Immature natural killer cell (primary cell): ENCODE results near the gene EYS. TPM values are rescaled to one million over a fixed set of nuclear protein-coding genes. Genes with fewer than 3 reads are reported as not detected.

Source experiments
- DNase-seq, 3 donors: peaks; one replicate each; pipeline ENCODE4 v3.0.0; 2022; ENCODE audit warnings: mixed read lengths in 1 of 3
- H3K27ac Mint-ChIP-seq, 6 donors: one replicate each; pipeline ENCODE4 v1.8.0; 2020; ENCODE audit warnings: mixed read lengths in 6 of 6, mild to moderate bottlenecking in 5 of 6, inconsistent platforms in 4 of 6, moderate library complexity in 3 of 6
- H3K27me3 Mint-ChIP-seq, 3 donors: one replicate each; pipeline ENCODE4 v1.8.0; 2020 to 2021; ENCODE audit warnings: low read depth in 3 of 3, mild to moderate bottlenecking in 3 of 3, mixed read lengths in 3 of 3, moderate library complexity in 3 of 3, inconsistent platforms in 1 of 3
- H3K36me3 Mint-ChIP-seq, 3 donors: one replicate each; pipeline ENCODE4 v1.8.0; 2020; ENCODE audit warnings: mixed read lengths in 3 of 3, inconsistent platforms in 2 of 3, mild to moderate bottlenecking in 2 of 3
- H3K4me1 Mint-ChIP-seq, 2 donors: one replicate each; pipeline ENCODE4 v1.8.0; 2020; ENCODE audit warnings: inconsistent platforms in 2 of 2, mild to moderate bottlenecking in 2 of 2, mixed read lengths in 2 of 2, moderate library complexity in 1 of 2
- H3K4me3 Mint-ChIP-seq, 5 donors: one replicate each; pipeline ENCODE4 v1.8.0; 2020; ENCODE audit warnings: mild to moderate bottlenecking in 5 of 5, mixed read lengths in 5 of 5, inconsistent platforms in 3 of 5, moderate library complexity in 3 of 5
- H3K9me3 Mint-ChIP-seq, 6 donors: one replicate each; pipeline ENCODE4 v1.8.0; 2020; ENCODE audit warnings: mild to moderate bottlenecking in 6 of 6, mixed read lengths in 6 of 6, inconsistent platforms in 4 of 6, moderate library complexity in 3 of 6
- polyA plus RNA-seq, 3 donors: library from polyadenylated mRNA; unstranded; fragments of 300-500 nt; fragmentation: Illumina TruSeq; gene quantifications; one replicate each; pipeline ENCODE4 v1.2.3, GENCODE V29; 2021

EYS gene
- polyA plus RNA-seq, 3 donors from 2014 or later = not detected

- Mint-ChIP-seq H3K4me1 (no peaks in the 10 kb centered on the region), H3K27me3 (no peaks in the 10 kb centered on the region), H3K4me3 (no peak overlapping the region), H3K36me3 (no peaks in the 10 kb centered on the region), H3K9me3 (peaks cover 10 to 31% (median 16%) of the 10 kb centered on the region in 6 donors), H3K27ac (no peak overlapping the region)
- DNase-seq = no peak
Observed at GRCh38 chr6:64736421-64736950, 970.5 kb downstream of the EYS start.

DNA sequence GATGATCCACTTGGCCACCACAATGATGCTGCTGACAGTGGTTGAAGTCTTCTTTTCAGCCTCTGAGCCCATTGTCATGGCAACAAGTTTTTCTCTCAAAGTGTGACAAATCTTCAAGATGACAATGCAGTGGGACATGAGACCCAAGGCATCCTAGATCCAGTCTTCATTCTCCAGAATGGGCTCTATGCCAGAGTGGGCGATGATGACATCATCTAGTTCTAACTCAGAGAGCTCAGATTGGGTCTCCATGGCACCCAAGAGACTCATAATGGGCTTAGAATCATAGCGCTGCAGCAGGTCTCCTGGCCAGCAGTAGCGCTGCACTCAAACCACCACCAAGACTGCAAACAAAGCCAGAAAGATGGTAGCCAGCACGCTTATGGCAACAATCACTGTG, 973.6 kb downstream of the EYS start:
- Mint-ChIP-seq H3K27me3 (no peaks in the 10 kb centered on the region), H3K9me3 (peaks cover 12 to 42% (median 32%) of the 10 kb centered on the region in 6 donors), H3K27ac (no peak overlapping the region), H3K36me3 (no peaks in the 10 kb centered on the region), H3K4me1 (no peaks in the 10 kb centered on the region), H3K4me3 (no peak overlapping the region)
- DNase-seq = no peak

GRCh38 chr6:64732888-64733287, 974.1 kb downstream of the EYS start:
- H3K9me3 Mint-ChIP-seq = peaks cover 12 to 37% (median 31%) of the 10 kb centered on the region in 6 donors
- no peaks in the 10 kb centered on the region for H3K36me3 Mint-ChIP-seq
- no peak overlapping the region for H3K27ac Mint-ChIP-seq
- no peak for DNase-seq
- H3K4me3 Mint-ChIP-seq = no peak overlapping the region
- no peaks in the 10 kb centered on the region for H3K4me1 Mint-ChIP-seq
- no peaks in the 10 kb centered on the region for H3K27me3 Mint-ChIP-seq

- Mint-ChIP-seq H3K27me3 (no peaks in the 10 kb centered on the region), H3K36me3 (no peaks in the 10 kb centered on the region), H3K4me1 (no peaks in the 10 kb centered on the region)
Observed at GRCh38 chr6:64729522-64729921, 977.5 kb downstream of the EYS start.

GRCh38 chr6:64727075-64727474, 980.0 kb downstream of the EYS start:
- H3K27ac Mint-ChIP-seq = no peak overlapping the region
- no peaks in the 10 kb centered on the region for H3K36me3 Mint-ChIP-seq
- H3K9me3 Mint-ChIP-seq = peaks cover 21 to 57% (median 37%) of the 10 kb centered on the region in 6 donors
- DNase-seq = no peak
- peaks cover 0 to 1% (median 0%) of the 10 kb centered on the region in 3 donors for H3K27me3 Mint-ChIP-seq
- no peak overlapping the region for H3K4me3 Mint-ChIP-seq
- H3K4me1 Mint-ChIP-seq = no peaks in the 10 kb centered on the region

More at GRCh38 chr6:64729522-64729921, 977.5 kb downstream of the EYS start:
- no peak overlapping the region for H3K27ac Mint-ChIP-seq
- DNase-seq = no peak
- no peak overlapping the region for H3K4me3 Mint-ChIP-seq
- peaks cover 19 to 48% (median 35%) of the 10 kb centered on the region in 6 donors for H3K9me3 Mint-ChIP-seq

- no peak overlapping the region for H3K4me3 Mint-ChIP-seq
- H3K27ac Mint-ChIP-seq = no peak overlapping the region
- no peaks in the 10 kb centered on the region for H3K36me3 Mint-ChIP-seq
Observed at GRCh38 chr6:64724091-64724490, 982.9 kb downstream of the EYS start.

DNA sequence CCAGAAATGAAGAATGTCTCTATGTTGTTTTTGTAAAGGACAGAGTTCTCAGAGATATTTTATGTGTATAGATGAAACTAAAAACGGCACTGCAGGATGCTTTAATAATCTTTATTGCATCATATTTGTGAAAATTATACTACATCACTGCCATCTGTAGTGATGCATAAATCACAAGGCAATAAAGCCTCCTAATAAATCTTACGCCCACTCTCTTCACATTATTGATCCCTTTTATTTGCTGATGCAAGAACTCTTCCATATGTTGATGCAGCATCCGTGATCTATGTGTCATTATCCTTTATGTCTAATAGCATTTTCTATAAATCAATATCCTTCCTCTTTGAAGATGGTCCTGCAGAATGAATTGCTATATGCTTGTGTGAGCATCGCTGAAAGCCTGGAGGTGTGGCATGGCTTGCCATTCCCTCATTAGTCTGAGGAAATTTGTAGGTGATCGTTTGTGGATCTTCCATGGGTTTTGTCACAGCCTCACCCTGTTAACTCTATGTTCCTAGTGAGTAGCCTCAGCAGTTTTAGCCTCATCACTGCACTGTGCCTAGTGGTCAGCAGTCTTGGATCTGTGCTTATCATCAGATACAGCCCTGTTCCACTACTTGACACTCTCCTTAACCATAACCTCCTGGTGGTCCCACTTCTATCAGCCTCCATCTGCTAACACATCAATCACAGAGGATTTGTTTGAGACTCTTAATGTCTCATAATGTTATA, 983.5 kb downstream of the EYS start:
- Mint-ChIP-seq H3K9me3 (peaks cover 13 to 53% (median 34%) of the 10 kb centered on the region in 6 donors), H3K27me3 (peaks cover 0 to 4% (median 0%) of the 10 kb centered on the region in 3 donors), H3K36me3 (no peaks in the 10 kb centered on the region), H3K4me1 (no peaks in the 10 kb centered on the region), H3K27ac (no peak overlapping the region), H3K4me3 (no peak overlapping the region)
- no peak for DNase-seq

More at GRCh38 chr6:64724091-64724490, 982.9 kb downstream of the EYS start:
- DNase-seq = no peak
- Mint-ChIP-seq H3K9me3 (peaks cover 16 to 53% (median 33%) of the 10 kb centered on the region in 6 donors), H3K4me1 (no peaks in the 10 kb centered on the region), H3K27me3 (peaks cover 0 to 4% (median 0%) of the 10 kb centered on the region in 3 donors)

DNA sequence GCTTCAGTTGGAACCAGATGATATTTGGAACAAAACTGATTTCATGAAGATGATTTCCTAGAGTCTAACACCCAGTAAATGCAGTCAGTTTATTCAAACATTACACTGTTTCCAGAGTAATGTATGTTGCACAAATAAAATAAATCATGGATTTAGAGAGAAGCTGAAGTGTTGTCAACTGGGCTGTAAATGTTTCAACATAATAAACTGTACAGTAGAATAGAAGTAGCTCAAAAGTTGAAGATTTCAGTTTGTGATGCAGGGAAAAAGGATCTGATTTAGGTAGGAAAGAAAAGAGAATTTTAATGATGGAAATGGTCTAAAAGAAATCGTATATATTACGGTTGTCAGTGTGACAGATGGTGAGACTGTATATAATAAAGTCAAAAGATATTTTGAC, 985.2 kb downstream of the EYS start:
- Mint-ChIP-seq H3K9me3 (peaks cover 12 to 62% (median 37%) of the 10 kb centered on the region in 6 donors), H3K36me3 (no peaks in the 10 kb centered on the region), H3K27ac (no peak overlapping the region), H3K4me3 (no peak overlapping the region), H3K4me1 (no peaks in the 10 kb centered on the region), H3K27me3 (peaks cover 0 to 4% (median 0%) of the 10 kb centered on the region in 3 donors)
- DNase-seq = no peak

DNA sequence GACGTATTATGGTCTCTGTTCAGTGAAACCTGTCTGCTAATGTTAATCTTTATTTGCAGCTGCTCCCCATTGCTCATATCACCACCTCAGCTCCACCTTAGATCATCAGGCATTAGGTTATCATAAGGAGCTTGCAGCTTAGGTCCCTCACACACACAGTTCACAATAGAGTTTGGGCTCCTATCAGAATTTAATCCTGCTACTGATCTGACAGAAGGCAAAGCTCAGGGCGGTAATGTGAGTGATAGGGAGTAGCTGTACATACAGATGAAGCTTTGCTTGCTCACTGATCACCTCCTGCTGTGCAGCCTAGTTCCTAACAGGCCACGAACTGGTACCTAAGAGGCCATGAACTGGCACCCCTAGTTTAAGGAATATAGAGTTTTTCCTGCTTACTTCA, 989.7 kb downstream of the EYS start:
- Mint-ChIP-seq H3K4me3 (no peak overlapping the region), H3K27me3 (peaks cover 0 to 3% (median 0%) of the 10 kb centered on the region in 3 donors), H3K27ac (no peak overlapping the region), H3K4me1 (no peaks in the 10 kb centered on the region), H3K9me3 (peaks cover 7 to 75% (median 43%) of the 10 kb centered on the region in 6 donors), H3K36me3 (no peaks in the 10 kb centered on the region)
- no peak for DNase-seq

- H3K36me3 Mint-ChIP-seq = no peaks in the 10 kb centered on the region
- H3K9me3 Mint-ChIP-seq = peaks cover 6 to 69% (median 39%) of the 10 kb centered on the region in 6 donors
- H3K4me1 Mint-ChIP-seq = no peaks in the 10 kb centered on the region
- H3K27ac Mint-ChIP-seq = no peak overlapping the region
- no peak overlapping the region for H3K4me3 Mint-ChIP-seq
- no peak for DNase-seq
- peaks cover 0 to 3% (median 0%) of the 10 kb centered on the region in 3 donors for H3K27me3 Mint-ChIP-seq
Observed at GRCh38 chr6:64715624-64716023, 991.4 kb downstream of the EYS start.

DNA sequence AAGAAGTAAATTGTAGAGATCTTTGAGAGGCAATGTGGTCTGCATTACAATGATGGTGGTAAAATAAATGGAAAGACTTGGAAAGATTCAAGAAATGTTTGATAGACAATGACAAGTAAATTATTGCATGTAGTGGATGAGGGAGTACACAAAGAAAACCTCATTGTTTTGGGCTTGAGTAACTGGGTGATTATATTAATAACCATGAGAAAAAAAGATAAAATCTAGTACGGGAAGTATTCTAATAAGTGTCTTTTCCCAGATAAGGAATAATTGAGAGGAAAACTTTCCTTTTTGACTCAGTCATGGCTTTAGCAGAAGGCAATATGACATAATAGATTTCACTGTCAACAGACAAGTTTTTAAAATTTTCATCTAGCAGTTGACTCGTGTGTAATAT, 993.0 kb downstream of the EYS start:
- DNase-seq = no peak
- Mint-ChIP-seq H3K4me1 (no peaks in the 10 kb centered on the region), H3K9me3 (peaks cover 6 to 65% (median 36%) of the 10 kb centered on the region in 6 donors), H3K4me3 (no peak overlapping the region), H3K27ac (no peak overlapping the region), H3K27me3 (no peaks in the 10 kb centered on the region), H3K36me3 (no peaks in the 10 kb centered on the region)

DNA sequence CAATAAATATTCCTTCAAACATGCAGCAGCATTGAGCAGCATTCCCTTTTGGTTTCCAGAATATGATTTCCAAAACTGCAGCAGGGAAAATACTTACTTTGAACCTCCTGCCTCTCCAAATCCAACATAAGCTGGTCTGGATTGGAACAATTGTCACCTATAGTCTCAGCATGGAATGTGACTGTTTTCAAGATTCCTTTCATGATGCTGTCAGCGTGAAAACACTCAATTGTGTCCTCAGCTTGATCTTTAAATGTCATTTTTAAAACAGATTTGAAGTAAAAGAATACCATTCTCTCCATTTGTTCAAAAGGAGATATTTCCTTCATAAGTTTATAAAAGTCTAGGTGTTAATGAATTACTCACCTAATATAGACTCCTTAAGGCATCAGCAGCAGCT, 993.9 kb downstream of the EYS start:
- Mint-ChIP-seq H3K27ac (no peak overlapping the region), H3K4me1 (no peaks in the 10 kb centered on the region), H3K27me3 (no peaks in the 10 kb centered on the region)

DNA sequence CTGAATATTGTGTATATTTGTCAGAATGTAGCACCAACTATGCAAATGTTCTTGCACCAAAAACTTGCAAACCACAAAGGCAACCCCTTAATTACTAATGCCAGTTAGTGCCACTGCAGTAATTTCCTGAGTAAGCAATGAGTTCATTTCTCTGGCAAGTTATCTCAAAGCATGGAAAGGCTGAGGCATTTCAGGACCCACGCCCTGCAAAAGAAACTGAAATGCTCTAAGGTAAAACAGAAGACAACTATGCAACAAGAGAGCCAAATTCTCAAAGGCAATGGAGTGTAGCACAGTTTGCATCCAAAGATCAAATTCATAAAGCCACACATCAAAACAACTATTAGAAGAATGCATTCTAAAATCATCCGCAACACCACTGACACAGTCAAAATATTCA, 994.4 kb downstream of the EYS start:
- no peaks in the 10 kb centered on the region for H3K27me3 Mint-ChIP-seq
- no peak for DNase-seq
- H3K9me3 Mint-ChIP-seq = peaks cover 6 to 58% (median 32%) of the 10 kb centered on the region in 6 donors
- H3K4me3 Mint-ChIP-seq = no peak overlapping the region
- no peak overlapping the region for H3K27ac Mint-ChIP-seq
- H3K4me1 Mint-ChIP-seq = no peaks in the 10 kb centered on the region
- no peaks in the 10 kb centered on the region for H3K36me3 Mint-ChIP-seq

More for the DNA sequence above, 993.9 kb downstream of the EYS start:
- no peak for DNase-seq
- Mint-ChIP-seq H3K36me3 (no peaks in the 10 kb centered on the region), H3K4me3 (no peak overlapping the region), H3K9me3 (peaks cover 6 to 62% (median 32%) of the 10 kb centered on the region in 6 donors)

DNA sequence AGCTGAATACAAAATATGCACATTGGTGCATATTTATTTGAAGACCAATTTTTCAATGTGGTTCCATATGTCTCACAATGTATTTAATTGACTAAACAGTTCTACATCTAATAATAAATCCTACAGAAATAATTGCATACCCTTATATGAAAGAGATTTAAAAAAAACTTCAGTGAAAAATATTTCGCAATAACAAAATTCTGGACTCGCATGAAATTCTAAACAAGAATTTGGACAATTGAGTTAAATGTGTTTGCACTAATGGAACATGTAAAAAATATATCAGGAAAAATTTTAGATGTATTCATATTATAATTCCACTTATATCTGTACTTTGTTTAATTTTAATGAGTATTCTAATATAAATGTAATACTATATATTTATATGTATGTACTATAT, 1003.1 kb downstream of the EYS start:
- Mint-ChIP-seq H3K9me3 (peaks cover 8 to 62% (median 28%) of the 10 kb centered on the region in 6 donors), H3K27me3 (peaks cover 0 to 6% (median 0%) of the 10 kb centered on the region in 3 donors), H3K27ac (no peak overlapping the region), H3K4me1 (no peaks in the 10 kb centered on the region), H3K36me3 (peaks cover 0 to 4% (median 0%) of the 10 kb centered on the region in 3 donors), H3K4me3 (no peak overlapping the region)
- DNase-seq = no peak
